Body of pancreas (tissue), 4 donors: Measurements from ENCODE around the gene CCDC80. TPM values are rescaled to one million over a fixed set of nuclear protein-coding genes. Genes with fewer than 3 reads are reported as not detected.

ENCODE experiments used
- ATAC-seq: fragments of 150-250 bp; one replicate; pipeline ENCODE4 v1.9.1; 2016
- DNase-seq, 4 donors: peaks; one replicate each; pipeline ENCODE4 v3.0.0-alpha.2; 2019
- H3K27ac ChIP-seq, 4 donors: fragments of 200-600 bp; sonication (generic); 1 replicate in 3 of 4; 2 replicates in 1 of 4; pipeline versions ENCODE4 v1.5.1 to v1.6.1; 2016 to 2019; ENCODE audit warnings: mild to moderate bottlenecking in 1 of 4, mixed read lengths in 1 of 4, moderate library complexity in 1 of 4
- H3K27me3 ChIP-seq, 2 donors: fragments of 200-600 bp; sonication (generic); one replicate each; pipeline ENCODE4 v1.6.0; 2016; ENCODE audit warnings: mild to moderate bottlenecking in 1 of 2
- H3K36me3 ChIP-seq, 2 donors: fragments of 200-600 bp; sonication (generic); replicated peaks in 1 of 2; 2 replicates each; pipeline ENCODE4 v1.5.1; 2016; ENCODE audit warnings: low read depth in 2 of 2; ENCODE audit not compliant: insufficient read depth in 1 of 2
- H3K4me1 ChIP-seq: fragments of 200-600 bp; sonication (generic); one replicate; pipeline ENCODE4 v1.6.0; 2016
- H3K4me3 ChIP-seq, 2 donors: fragments of 200-600 bp; sonication (generic); 1 replicate in 1 of 2; 2 replicates in 1 of 2; pipeline ENCODE4 v1.5.1; 2016 to 2019
- H3K9me3 ChIP-seq, 3 donors: fragments of 200-600 bp; sonication (generic); 1 replicate in 2 of 3; 2 replicates in 1 of 3; pipeline ENCODE4 v1.5.1; 2016
- POLR2A ChIP-seq, 3 donors: fragments of 450-650 bp; IDR thresholded peaks; one replicate each; pipeline ENCODE4 v1.6.1; 2016; ENCODE audit warnings: antibody characterized with exemption in 3 of 3, mild to moderate bottlenecking in 2 of 3
- WGBS, 2 donors: methylation state at CpG; one replicate each; pipeline ENCODE4 v1.1.5; 2017; 5-methylcytosine and 5-hydroxymethylcytosine counted together
- intact Hi-C: fragments of 100-400 bp; cut with DNase I; formaldehyde crosslinking; loops from one replicate; pipeline ENCODE4 v1.15.1; 2023
- total RNA-seq, 2 donors: library from RNA; depleted of rRNA; stranded (reverse); fragments of >200 nt; gene quantifications; one replicate each; pipeline ENCODE4 v1.1.0, GENCODE V29; 2016
- TF ChIP-seq, protein P1 (sequence below), 7 experiments: fragments of 450-650 bp in 4 of 7; fragments of 200-600 bp in 3 of 7; sonication (generic) in 3 of 7; IDR thresholded peaks; one replicate each; pipeline ENCODE4 v1.5.1; 2016 to 2019; ENCODE audit warnings: antibody characterized with exemption in 7 of 7

CCDC80 gene
- total RNA-seq, 2 donors from 2014 or later = 17.4 to 25.1 TPM

DNA sequence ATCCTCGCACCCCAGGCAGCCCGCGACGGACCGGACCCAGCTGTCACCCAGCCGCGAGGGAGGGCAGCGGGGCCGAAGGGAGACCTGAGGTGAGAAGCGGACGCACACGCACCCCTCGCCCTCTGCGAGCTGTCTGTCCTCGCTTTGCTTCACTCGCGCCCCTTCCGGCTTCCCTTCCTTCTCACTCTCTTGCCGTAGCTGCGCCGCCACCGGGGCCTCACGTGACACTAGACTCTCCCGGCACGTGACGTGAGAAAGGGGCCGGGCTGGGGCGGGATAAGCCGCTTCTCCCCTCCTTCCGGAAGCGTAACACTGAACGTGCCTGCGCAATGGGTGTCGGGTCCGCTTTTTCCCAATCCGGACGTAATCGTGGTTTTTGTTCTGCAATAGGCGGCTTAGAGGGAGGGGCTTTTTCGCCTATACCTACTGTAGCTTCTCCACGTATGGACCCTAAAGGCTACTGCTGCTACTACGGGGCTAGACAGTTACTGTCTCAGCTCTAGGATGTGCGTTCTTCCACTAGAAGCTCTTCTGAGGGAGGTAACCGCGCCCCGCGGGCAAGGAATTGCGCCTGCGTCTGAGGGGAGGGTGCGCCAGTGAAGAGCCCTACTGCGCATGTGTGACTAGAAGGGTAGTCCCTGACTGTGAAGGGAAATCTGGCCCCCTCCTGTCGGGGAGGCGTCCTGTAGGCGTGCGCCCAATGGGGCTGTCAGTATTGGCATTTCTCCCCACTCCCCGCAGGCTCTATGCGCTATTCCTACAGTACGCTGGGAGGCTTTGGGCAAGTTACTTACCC lies 79.0 kb downstream of the CCDC80 start, which contains the start of the genes ATG3 and SLC35A5:
ATG3 (minus strand) TSS at position 229 of the 796 bp plus-strand sequence. CDS start 434 bp downstream, outside the sequence.
SLC35A5 (plus strand) TSS at position 312 of the 796 bp plus-strand sequence. CDS start 1,359 bp downstream, outside the sequence.
- TF ChIP-seq, protein P1, sequence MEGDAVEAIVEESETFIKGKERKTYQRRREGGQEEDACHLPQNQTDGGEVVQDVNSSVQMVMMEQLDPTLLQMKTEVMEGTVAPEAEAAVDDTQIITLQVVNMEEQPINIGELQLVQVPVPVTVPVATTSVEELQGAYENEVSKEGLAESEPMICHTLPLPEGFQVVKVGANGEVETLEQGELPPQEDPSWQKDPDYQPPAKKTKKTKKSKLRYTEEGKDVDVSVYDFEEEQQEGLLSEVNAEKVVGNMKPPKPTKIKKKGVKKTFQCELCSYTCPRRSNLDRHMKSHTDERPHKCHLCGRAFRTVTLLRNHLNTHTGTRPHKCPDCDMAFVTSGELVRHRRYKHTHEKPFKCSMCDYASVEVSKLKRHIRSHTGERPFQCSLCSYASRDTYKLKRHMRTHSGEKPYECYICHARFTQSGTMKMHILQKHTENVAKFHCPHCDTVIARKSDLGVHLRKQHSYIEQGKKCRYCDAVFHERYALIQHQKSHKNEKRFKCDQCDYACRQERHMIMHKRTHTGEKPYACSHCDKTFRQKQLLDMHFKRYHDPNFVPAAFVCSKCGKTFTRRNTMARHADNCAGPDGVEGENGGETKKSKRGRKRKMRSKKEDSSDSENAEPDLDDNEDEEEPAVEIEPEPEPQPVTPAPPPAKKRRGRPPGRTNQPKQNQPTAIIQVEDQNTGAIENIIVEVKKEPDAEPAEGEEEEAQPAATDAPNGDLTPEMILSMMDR (IDR thresholded peaks at IDR 0.05) = peak in 3 of 7 experiments; percentile 9 to 18 (median 10)
- TF ChIP-seq POLR2A (IDR thresholded peaks at IDR 0.05) = peak; percentile 77 to 94 (median 94)
- Histone ChIP-seq H3K27me3 (no peaks in the 10 kb centered on the region), H3K27ac (peak within 1 kb of the TSS; percentile 85 to 99 (median 94)), H3K36me3 (no peaks in the 10 kb centered on the region), H3K4me1 (peaks cover 21% of the 10 kb centered on the region), H3K9me3 (no peaks in the 10 kb centered on the region), H3K4me3 (peak within 1 kb of the TSS; percentile 85 to 87)
- intact Hi-C loops = no loop called here
- ATAC-seq (peak; percentile 91), DNase-seq (peak; percentile 98 to 99 (median 98))
- WGBS, 2 donors = 0% methylated on average over 40 to 57 of the region's 58 CpGs

DNA sequence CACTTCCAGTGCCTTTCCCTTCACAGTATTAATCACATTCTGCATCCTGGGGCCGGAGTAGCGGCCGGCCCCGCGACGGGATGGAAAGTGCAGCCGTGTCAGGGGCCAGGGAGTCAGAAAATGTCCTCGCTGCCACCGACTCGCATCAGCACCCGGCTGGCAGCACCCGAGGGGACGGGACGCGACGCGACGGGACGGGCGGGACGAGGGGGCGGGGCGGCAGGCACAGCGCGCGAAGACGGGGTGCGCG lies 79.5 kb downstream of the CCDC80 start:
- Histone ChIP-seq H3K4me3 (peak overlapping the region; percentile 85 to 87), H3K4me1 (peaks cover 21% of the 10 kb centered on the region), H3K36me3 (no peaks in the 10 kb centered on the region), H3K27me3 (no peaks in the 10 kb centered on the region), H3K9me3 (no peaks in the 10 kb centered on the region), H3K27ac (peak overlapping the region; percentile 85 to 99 (median 94))
- WGBS, 2 donors = 0% methylated on average over 2 to 29 of the region's 29 CpGs
- intact Hi-C loops = no loop called here
- peak; percentile 60 for ATAC-seq
- TF ChIP-seq POLR2A (IDR thresholded peaks at IDR 0.05) = no peak
- TF ChIP-seq, protein P1 (IDR thresholded peaks at IDR 0.05) = no peak
- no peak for DNase-seq

DNA sequence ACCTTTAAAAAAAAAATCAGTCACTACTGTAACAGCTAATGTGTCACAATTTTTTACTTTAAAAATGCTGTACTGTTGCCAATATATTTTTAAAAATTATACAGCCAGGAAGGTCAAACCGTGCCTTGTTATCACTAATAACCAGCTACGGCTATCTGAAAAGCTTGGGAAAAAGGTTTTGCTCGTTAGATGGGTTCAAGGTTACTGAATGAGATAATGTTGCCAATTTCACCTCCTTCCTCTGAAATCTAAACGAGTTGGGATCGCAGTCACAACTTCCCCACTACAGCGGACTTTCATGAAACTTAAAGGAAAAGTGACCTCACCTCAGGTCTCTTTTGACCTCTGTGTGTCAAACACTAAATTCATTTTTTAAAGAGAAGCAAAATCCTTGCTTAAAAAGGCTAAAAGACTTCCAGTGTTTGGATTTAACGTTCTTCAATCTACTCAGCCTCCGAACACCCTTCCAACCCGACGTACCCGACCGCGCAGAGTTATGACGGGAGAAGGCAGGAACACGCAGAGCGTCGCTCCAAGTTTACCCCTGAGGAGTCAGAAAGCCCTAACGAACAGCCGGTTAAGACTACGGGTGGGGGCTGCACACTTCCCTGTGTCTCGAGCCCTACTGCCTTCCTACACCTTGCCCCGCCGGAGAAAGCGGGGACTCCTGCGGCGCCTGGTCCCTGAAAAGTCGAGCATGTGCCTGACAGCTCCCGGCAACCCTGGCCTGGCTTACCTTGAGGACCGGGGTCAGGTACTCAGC lies 80.0 kb downstream of the CCDC80 start:
- Histone ChIP-seq H3K27me3 (no peaks in the 10 kb centered on the region), H3K4me3 (peak overlapping the region; percentile 85 to 87), H3K27ac (peak overlapping the region; percentile 85 to 99 (median 94)), H3K9me3 (no peaks in the 10 kb centered on the region), H3K36me3 (no peaks in the 10 kb centered on the region), H3K4me1 (peaks cover 21% of the 10 kb centered on the region)
- TF ChIP-seq POLR2A (IDR thresholded peaks at IDR 0.05) = no peak
- TF ChIP-seq, protein P1 (IDR thresholded peaks at IDR 0.05) = no peak
- intact Hi-C loops = no loop called here
- 0 to 1% methylated on average over 29 of the region's 29 CpGs for WGBS, 2 donors
- DNase-seq (peak; percentile 67 to 79 (median 74)), ATAC-seq (peak; percentile 34)

DNA sequence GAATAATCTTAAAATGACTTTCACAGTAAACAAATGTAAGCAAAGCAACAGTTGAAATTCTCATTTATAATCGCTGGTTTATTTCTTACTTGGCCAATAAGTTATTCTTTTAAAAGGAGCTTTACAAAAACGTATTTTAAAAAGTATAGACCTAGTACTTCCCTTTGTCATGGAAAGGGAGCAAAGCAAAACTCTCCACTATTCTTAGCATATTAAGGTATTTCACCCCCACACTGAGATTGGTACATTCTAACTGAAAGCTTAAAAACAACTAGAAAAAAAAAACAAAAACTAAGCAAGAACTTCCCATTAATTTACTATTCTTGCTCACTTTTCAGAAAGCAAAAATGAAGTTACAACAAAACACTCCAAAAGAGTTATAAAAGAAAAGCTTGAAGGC lies 80.6 kb downstream of the CCDC80 start:
- H3K27ac ChIP-seq = peak overlapping the region in 3 of 4 donors; percentile 85 to 99 (median 98)
- H3K4me3 ChIP-seq = peak overlapping the region in 1 of 2 donors; percentile 87
- intact Hi-C loops = no loop called here
- H3K4me1 ChIP-seq = peaks cover 27% of the 10 kb centered on the region
- ATAC-seq = no peak
- no peak for TF ChIP-seq POLR2A (IDR thresholded peaks at IDR 0.05)
- TF ChIP-seq, protein P1 (IDR thresholded peaks at IDR 0.05) = no peak
- 7 to 13% methylated on average over 2 of the region's 2 CpGs for WGBS, 2 donors
- no peaks in the 10 kb centered on the region for H3K27me3 ChIP-seq
- no peaks in the 10 kb centered on the region for H3K9me3 ChIP-seq
- H3K36me3 ChIP-seq = no peaks in the 10 kb centered on the region
- DNase-seq = no peak
